GM18520 (cell line): ENCODE measurements around the gene PCK2.

Source experiments
- ATAC-seq: cut with Tn5 transposase; IDR thresholded peaks from one replicate; pipeline ENCODE4 v1.9.1; 2021; ENCODE audit not compliant: unreplicated experiment

Gene PCK2

GRCh38 chr14:24060984-24061913 is 32.9 kb upstream of the PCK2 start:
- no peak for ATAC-seq

GRCh38 chr14:24062216-24062980 is 31.7 kb upstream of the PCK2 start:
- no peak for ATAC-seq

- ATAC-seq, result no peak
Observed at GRCh38 chr14:24063263-24063836, 30.8 kb upstream of the PCK2 start.

GRCh38 chr14:24064091-24064795 is 29.9 kb upstream of the PCK2 start:
- no peak for ATAC-seq

GRCh38 chr14:24064856-24065255 is 29.3 kb upstream of the PCK2 start:
- no peak for ATAC-seq

- no peak for ATAC-seq
Observed at GRCh38 chr14:24065408-24065807, 28.7 kb upstream of the PCK2 start.

GRCh38 chr14:24066496-24067132 is 27.5 kb upstream of the PCK2 start:
- ATAC-seq, result no peak

GRCh38 chr14:24067133-24068082 is 26.7 kb upstream of the PCK2 start:
- ATAC-seq, result no peak

- no peak for ATAC-seq
Observed at GRCh38 chr14:24068711-24069410, 25.2 kb upstream of the PCK2 start.

- no peak for ATAC-seq
Observed at GRCh38 chr14:24069411-24069735, 24.7 kb upstream of the PCK2 start.

- no peak for ATAC-seq
Observed at GRCh38 chr14:24070285-24071143, 23.6 kb upstream of the PCK2 start.

GRCh38 chr14:24071144-24071697 is 22.9 kb upstream of the PCK2 start, which contains the start of gene CPNE6:
CPNE6 (plus strand) TSS chr14:24071562; CDS start chr14:24072937, 1,375 bp downstream.
- ATAC-seq, result no peak

GRCh38 chr14:24071836-24072430 is 22.2 kb upstream of the PCK2 start:
- ATAC-seq, result no peak

- no peak for ATAC-seq
Observed at GRCh38 chr14:24072436-24072835, 21.7 kb upstream of the PCK2 start.

- ATAC-seq, result no peak
Observed at GRCh38 chr14:24072881-24073877, 20.9 kb upstream of the PCK2 start.
